Mesendoderm (in vitro differentiated cells): ENCODE results near the gene CPOX.

ENCODE experiments used
- DNase-seq: peaks from one replicate; pipeline ENCODE4 v3.0.0; 2013
- H2AK5ac ChIP-seq: 2 replicates; pipeline ENCODE4 v1.6.1; 2013; ENCODE audit warnings: low read length, inconsistent platforms
- H2BK120ac ChIP-seq: 2 replicates; pipeline ENCODE4 v1.6.1; 2013; ENCODE audit warnings: low read depth, mild to moderate bottlenecking, low read length, moderate library complexity, mixed read lengths
- H2BK15ac ChIP-seq: replicated peaks from 2 replicates; pipeline ENCODE4 v1.6.1; 2013; ENCODE audit warnings: low read depth, mild to moderate bottlenecking, moderate library complexity
- H2BK5ac ChIP-seq: 2 replicates; pipeline ENCODE4 v1.6.1; 2013; ENCODE audit warnings: low read length, inconsistent platforms
- H3K18ac ChIP-seq: 2 replicates; pipeline ENCODE4 v1.6.1; 2013; ENCODE audit warnings: mild to moderate bottlenecking, low read length, mixed read lengths
- H3K23ac ChIP-seq: one replicate; pipeline ENCODE4 v1.6.1; 2013; ENCODE audit warnings: low read length
- H3K27ac ChIP-seq: 2 replicates; pipeline ENCODE4 v1.5.1; 2013; ENCODE audit warnings: low read depth, mild to moderate bottlenecking, inconsistent platforms, low read length, moderate library complexity
- H3K27me3 ChIP-seq: 2 replicates; pipeline ENCODE4 v1.6.1; 2013; ENCODE audit warnings: low read length, control low read depth, mild to moderate bottlenecking, inconsistent platforms; ENCODE audit not compliant: insufficient read depth, poor library complexity
- H3K36me3 ChIP-seq: 2 replicates; pipeline ENCODE4 v1.6.1; 2013; ENCODE audit warnings: low read length, inconsistent platforms; ENCODE audit not compliant: control insufficient read depth, insufficient read depth
- H3K4ac ChIP-seq: one replicate; pipeline ENCODE4 v1.6.1; 2013; ENCODE audit warnings: low read depth, mild to moderate bottlenecking, low read length, moderate library complexity
- H3K4me1 ChIP-seq: 2 replicates; pipeline ENCODE4 v1.6.1; 2013; ENCODE audit warnings: low read depth, low read length, inconsistent platforms; ENCODE audit not compliant: control insufficient read depth
- H3K4me2 ChIP-seq: 2 replicates; pipeline ENCODE4 v1.6.1; 2013; ENCODE audit warnings: low read length
- H3K4me3 ChIP-seq: 2 replicates; pipeline ENCODE4 v1.5.1; 2013; ENCODE audit warnings: mild to moderate bottlenecking, low read length
- H3K56ac ChIP-seq: one replicate; pipeline ENCODE4 v1.6.1; 2013; ENCODE audit warnings: low read length
- H3K79me1 ChIP-seq: 2 replicates; pipeline ENCODE4 v1.6.1; 2013; ENCODE audit warnings: low read length, inconsistent platforms
- H3K79me2 ChIP-seq: 2 replicates; pipeline ENCODE4 v1.6.1; 2013; ENCODE audit warnings: mild to moderate bottlenecking, low read length; ENCODE audit not compliant: control insufficient read depth, insufficient read depth
- H3K9ac ChIP-seq: 2 replicates; pipeline ENCODE4 v1.6.1; 2013; ENCODE audit warnings: low read length, inconsistent platforms
- H4K5ac ChIP-seq: one replicate; pipeline ENCODE4 v1.6.1; 2013; ENCODE audit warnings: low read length
- H4K8ac ChIP-seq: one replicate; pipeline ENCODE4 v1.6.1; 2013; ENCODE audit warnings: low read depth, mild to moderate bottlenecking, control low read depth, low read length, moderate library complexity
- WGBS: extraction: QIAGEN DNeasy Blood & Tissue Kit; methylation state at CpG from one replicate; pipeline ENCODE4 v1.1.7; 2013; ENCODE audit warnings: low lambda C conversion rate, missing lambda C conversion rate; ENCODE audit not compliant: insufficient coverage; ENCODE audit errors: extremely low coverage; 5-methylcytosine and 5-hydroxymethylcytosine counted together

The CPOX gene

DNA sequence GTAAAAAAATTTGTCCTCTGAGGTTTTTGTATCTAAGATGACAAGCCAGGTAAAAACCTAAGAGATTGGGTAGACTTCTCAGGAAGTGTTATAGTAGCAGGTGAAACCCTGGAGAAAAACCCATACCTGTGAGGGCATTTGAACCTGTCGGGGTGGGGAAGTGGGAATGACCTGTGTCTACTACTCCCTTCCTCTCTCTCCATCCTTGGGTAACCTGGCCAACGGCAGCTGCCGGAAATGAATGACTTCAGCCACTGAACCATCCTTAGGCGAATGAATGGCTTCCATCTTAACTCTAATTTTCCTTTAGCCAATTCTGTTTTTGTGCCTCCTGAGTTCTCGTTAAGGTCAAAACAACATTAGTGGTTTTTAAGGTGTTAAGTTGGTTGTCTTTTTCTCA lies 44.9 kb downstream of the CPOX start:
- H3K79me1 ChIP-seq, result no peaks in the 10 kb centered on the region
- H3K9ac ChIP-seq, result no peak overlapping the region
- no peak overlapping the region for H3K4me2 ChIP-seq
- H3K18ac ChIP-seq, result no peak overlapping the region
- WGBS, result no CpG with 5 or more reads among the region's 5 CpGs
- H3K27me3 ChIP-seq, result no peaks in the 10 kb centered on the region
- H2BK5ac ChIP-seq, result no peak overlapping the region
- no peaks in the 10 kb centered on the region for H3K79me2 ChIP-seq
- H3K56ac ChIP-seq, result no peak overlapping the region
- no peak overlapping the region for H2AK5ac ChIP-seq
- H2BK120ac ChIP-seq, result no peak overlapping the region
- H4K8ac ChIP-seq, result no peak overlapping the region
- no peak overlapping the region for H3K27ac ChIP-seq
- H3K4me3 ChIP-seq, result no peak overlapping the region
- DNase-seq, result no peak
- H4K5ac ChIP-seq, result no peak overlapping the region
- H3K4me1 ChIP-seq, result no peaks in the 10 kb centered on the region
- no peak overlapping the region for H3K23ac ChIP-seq
- no peak overlapping the region for H3K4ac ChIP-seq
- no peak overlapping the region for H2BK15ac ChIP-seq
- no peaks in the 10 kb centered on the region for H3K36me3 ChIP-seq

DNA sequence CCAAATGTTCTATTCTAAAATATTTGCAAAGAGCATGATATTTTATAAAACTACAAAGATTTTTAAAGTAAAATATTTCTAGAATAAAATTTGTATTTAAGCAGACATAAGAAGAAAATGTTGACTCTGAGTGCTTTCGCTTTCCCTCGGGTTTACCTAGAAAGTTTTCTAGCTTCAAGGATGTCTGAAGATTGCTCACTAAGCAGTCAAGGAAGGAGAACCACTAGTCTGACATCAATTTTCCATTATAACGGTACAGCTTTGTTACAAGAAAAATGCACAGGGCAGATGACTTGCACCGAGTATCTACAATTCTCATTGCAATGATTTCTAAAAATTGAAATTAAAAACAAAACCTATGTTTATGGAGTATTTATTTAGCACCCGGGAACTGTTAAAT lies 47.5 kb downstream of the CPOX start:
- H3K79me2 ChIP-seq, result no peaks in the 10 kb centered on the region
- H4K5ac ChIP-seq, result no peak overlapping the region
- no peak overlapping the region for H3K18ac ChIP-seq
- H3K4me3 ChIP-seq, result no peak overlapping the region
- no peaks in the 10 kb centered on the region for H3K36me3 ChIP-seq
- H3K9ac ChIP-seq, result no peak overlapping the region
- H2BK120ac ChIP-seq, result no peak overlapping the region
- no peaks in the 10 kb centered on the region for H3K27me3 ChIP-seq
- no CpG with 5 or more reads among the region's 5 CpGs for WGBS
- H3K27ac ChIP-seq, result no peak overlapping the region
- no peak overlapping the region for H2BK15ac ChIP-seq
- H3K56ac ChIP-seq, result no peak overlapping the region
- no peaks in the 10 kb centered on the region for H3K79me1 ChIP-seq
- H2AK5ac ChIP-seq, result no peak overlapping the region
- no peaks in the 10 kb centered on the region for H3K4me1 ChIP-seq
- H4K8ac ChIP-seq, result no peak overlapping the region
- DNase-seq, result no peak
- no peak overlapping the region for H3K4ac ChIP-seq
- no peak overlapping the region for H3K4me2 ChIP-seq
- H3K23ac ChIP-seq, result no peak overlapping the region
- no peak overlapping the region for H2BK5ac ChIP-seq

DNA sequence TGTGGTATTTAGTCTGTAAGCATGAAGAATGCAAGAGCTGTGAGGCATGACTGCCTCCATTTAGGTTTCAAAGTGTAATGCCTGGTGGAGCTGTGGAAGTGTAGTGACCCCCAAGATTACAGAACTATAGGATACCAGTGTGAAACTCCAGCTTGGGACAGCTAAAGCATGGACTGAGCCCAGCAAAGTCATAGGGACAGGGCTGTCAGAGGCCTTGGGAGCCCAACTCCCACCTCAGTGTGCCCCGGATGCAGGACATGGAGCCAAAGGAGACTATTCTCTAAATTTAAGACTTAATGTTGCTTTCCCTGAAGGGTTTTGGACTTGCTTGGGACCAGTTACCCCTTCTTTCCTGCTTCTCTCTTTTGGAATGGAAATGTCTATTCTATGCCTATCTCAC lies 50.8 kb downstream of the CPOX start:
- H3K27ac ChIP-seq, result no peak overlapping the region

DNA sequence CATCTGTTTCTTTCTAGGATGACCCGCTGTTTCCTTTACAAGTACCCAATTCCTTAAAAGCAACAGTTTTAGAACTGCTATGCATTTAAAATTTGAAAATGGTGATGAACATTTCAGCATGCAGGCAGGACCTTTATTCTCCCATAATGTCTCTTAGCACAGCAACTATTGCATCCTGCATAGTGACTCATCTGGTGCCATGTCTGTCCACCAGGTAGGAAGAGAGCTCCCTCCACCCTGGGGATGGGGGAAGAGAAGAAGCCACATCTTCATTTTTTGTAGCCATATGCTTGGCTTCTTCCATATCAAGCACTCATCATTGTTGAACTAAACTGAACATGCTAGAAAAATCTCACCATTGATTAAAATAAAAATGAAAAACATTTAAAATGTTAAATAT lies 51.7 kb downstream of the CPOX start:
- no peaks in the 10 kb centered on the region for H3K36me3 ChIP-seq
- no peak for DNase-seq
- no peak overlapping the region for H3K4me2 ChIP-seq
- no peak overlapping the region for H2BK15ac ChIP-seq
- no peak overlapping the region for H3K56ac ChIP-seq
- no CpG with 5 or more reads among the region's 1 CpG for WGBS
- no peak overlapping the region for H2AK5ac ChIP-seq
- no peaks in the 10 kb centered on the region for H3K27me3 ChIP-seq
- H4K5ac ChIP-seq, result no peak overlapping the region
- H3K4me3 ChIP-seq, result no peak overlapping the region
- no peak overlapping the region for H3K18ac ChIP-seq
- no peak overlapping the region for H3K9ac ChIP-seq
- no peak overlapping the region for H3K27ac ChIP-seq
- no peak overlapping the region for H4K8ac ChIP-seq
- no peaks in the 10 kb centered on the region for H3K79me1 ChIP-seq
- H3K4me1 ChIP-seq, result no peaks in the 10 kb centered on the region
- no peak overlapping the region for H2BK120ac ChIP-seq
- no peaks in the 10 kb centered on the region for H3K79me2 ChIP-seq
- no peak overlapping the region for H3K4ac ChIP-seq
- no peak overlapping the region for H2BK5ac ChIP-seq
- no peak overlapping the region for H3K23ac ChIP-seq

More for the DNA sequence above, 50.8 kb downstream of the CPOX start:
- Histone ChIP-seq H2BK15ac (no peak overlapping the region), H3K23ac (no peak overlapping the region), H4K5ac (no peak overlapping the region), H3K36me3 (no peaks in the 10 kb centered on the region), H3K9ac (no peak overlapping the region), H4K8ac (no peak overlapping the region), H3K4me3 (no peak overlapping the region), H2AK5ac (no peak overlapping the region), H3K79me2 (no peaks in the 10 kb centered on the region), H3K79me1 (no peaks in the 10 kb centered on the region), H3K56ac (no peak overlapping the region), H2BK120ac (no peak overlapping the region), H3K4me2 (no peak overlapping the region), H3K4me1 (no peaks in the 10 kb centered on the region), H3K18ac (no peak overlapping the region), H3K27me3 (no peaks in the 10 kb centered on the region), H3K4ac (peak overlapping the region; percentile 24), H2BK5ac (no peak overlapping the region)
- DNase-seq, result no peak
- WGBS, result no CpG with 5 or more reads among the region's 1 CpG

DNA sequence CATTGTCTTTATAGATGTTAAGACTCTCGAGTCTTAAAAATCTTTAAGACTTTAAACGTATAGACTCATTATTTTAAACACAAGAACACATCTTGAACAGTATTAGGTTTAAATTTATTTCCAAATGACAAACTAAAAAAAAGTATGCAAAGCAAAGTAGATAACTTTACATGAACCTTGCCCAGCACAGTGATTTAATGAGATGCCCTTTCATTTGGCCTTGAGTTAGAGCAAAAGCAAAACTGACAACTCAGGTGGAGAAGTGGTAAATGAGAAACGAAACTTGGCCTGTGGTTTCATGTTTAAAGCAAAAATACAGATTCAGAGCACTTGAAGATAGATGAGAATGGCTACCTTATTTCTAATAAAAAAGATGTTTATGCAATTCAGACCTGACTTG lies 53.1 kb downstream of the CPOX start:
- Histone ChIP-seq H3K27me3 (no peaks in the 10 kb centered on the region), H3K4ac (no peak overlapping the region), H3K56ac (no peak overlapping the region), H3K4me2 (no peak overlapping the region), H2BK15ac (no peak overlapping the region), H4K8ac (no peak overlapping the region), H3K4me3 (no peak overlapping the region), H3K4me1 (no peaks in the 10 kb centered on the region), H4K5ac (no peak overlapping the region), H2BK5ac (no peak overlapping the region), H3K79me1 (no peaks in the 10 kb centered on the region), H3K36me3 (no peaks in the 10 kb centered on the region), H3K9ac (no peak overlapping the region), H3K27ac (no peak overlapping the region), H3K18ac (no peak overlapping the region), H2BK120ac (no peak overlapping the region), H3K79me2 (no peaks in the 10 kb centered on the region), H2AK5ac (no peak overlapping the region), H3K23ac (no peak overlapping the region)
- WGBS, result no CpG with 5 or more reads among the region's 3 CpGs
- DNase-seq, result no peak

DNA sequence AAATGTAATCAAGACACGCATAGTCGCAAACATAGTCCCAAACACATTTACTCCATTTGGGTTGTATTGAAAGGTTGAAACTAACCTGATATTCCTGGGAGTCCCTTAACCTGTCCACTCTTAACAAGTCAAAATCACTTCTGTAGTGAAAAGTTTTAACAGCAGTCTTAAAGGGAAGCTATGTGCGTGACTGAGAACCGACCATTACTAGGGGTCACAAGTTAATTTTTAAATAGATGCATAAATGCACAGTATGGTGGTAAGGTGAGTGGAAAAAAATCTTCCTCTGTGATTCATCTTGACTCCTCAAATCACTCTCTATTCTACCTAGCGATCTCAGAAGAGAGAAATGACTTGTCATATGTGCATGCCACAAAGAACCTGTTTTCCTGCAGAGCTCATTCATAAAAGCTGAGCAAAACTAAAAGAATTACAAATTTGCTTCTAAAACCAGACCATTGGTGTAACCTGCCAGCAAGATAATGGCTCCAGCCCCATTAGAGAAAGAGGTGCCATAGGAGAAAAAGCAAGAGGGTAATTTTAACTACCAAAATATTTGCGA lies 56.9 kb downstream of the CPOX start:
- Histone ChIP-seq H3K27me3 (no peaks in the 10 kb centered on the region), H2BK15ac (no peak overlapping the region), H2AK5ac (no peak overlapping the region), H3K36me3 (no peaks in the 10 kb centered on the region), H3K4ac (no peak overlapping the region), H3K4me1 (no peaks in the 10 kb centered on the region), H3K27ac (no peak overlapping the region), H3K9ac (no peak overlapping the region), H3K23ac (no peak overlapping the region), H3K79me2 (no peaks in the 10 kb centered on the region), H4K5ac (no peak overlapping the region), H3K18ac (no peak overlapping the region), H4K8ac (no peak overlapping the region), H3K4me3 (no peak overlapping the region), H2BK5ac (no peak overlapping the region), H3K56ac (no peak overlapping the region), H2BK120ac (no peak overlapping the region), H3K4me2 (no peak overlapping the region), H3K79me1 (no peaks in the 10 kb centered on the region)
- no CpG with 5 or more reads among the region's 6 CpGs for WGBS
- no peak for DNase-seq
